Stimulated activated CD8-positive, alpha-beta memory T cell treated with anti-CD3 and anti-CD28 coated beads, Interleukin-7, amount 100 ng/mL, for 4 hours (primary cell): ENCODE data around the gene RASGRP1.

Source experiments
- DNase-seq, 2 donors: peaks; one replicate each; pipeline ENCODE4 v3.0.0-alpha.2; 2020; ENCODE audit warnings: low read depth in 2 of 2

Gene RASGRP1

GRCh38 chr15:38536201-38536676 is 28.4 kb downstream of the RASGRP1 start:
- DNase-seq = no peak

GRCh38 chr15:38535491-38536200 is 29.0 kb downstream of the RASGRP1 start:
- DNase-seq = no peak

DNA sequence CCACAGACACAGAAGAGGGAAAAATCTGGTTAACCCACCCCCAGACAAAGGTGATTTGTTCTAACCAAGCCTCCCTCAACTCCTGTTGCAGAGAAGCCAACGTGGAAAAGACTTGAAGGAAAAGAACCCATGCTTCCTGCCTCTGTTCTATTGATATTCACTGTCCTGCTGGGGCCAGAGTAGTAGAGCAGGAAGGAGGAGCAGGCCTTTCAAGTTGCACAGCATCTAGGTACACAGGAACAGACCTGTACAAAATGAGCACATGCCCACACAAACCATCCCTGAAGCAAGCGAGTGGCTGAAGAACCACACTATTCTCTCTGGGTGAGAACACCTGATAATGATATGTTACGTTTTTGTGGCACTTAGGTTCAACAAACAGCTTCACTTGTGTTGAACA is 29.9 kb downstream of the RASGRP1 start:
- DNase-seq = no peak

- no peak for DNase-seq
Measured at GRCh38 chr15:38533926-38534325, 30.7 kb downstream of the RASGRP1 start.

DNA sequence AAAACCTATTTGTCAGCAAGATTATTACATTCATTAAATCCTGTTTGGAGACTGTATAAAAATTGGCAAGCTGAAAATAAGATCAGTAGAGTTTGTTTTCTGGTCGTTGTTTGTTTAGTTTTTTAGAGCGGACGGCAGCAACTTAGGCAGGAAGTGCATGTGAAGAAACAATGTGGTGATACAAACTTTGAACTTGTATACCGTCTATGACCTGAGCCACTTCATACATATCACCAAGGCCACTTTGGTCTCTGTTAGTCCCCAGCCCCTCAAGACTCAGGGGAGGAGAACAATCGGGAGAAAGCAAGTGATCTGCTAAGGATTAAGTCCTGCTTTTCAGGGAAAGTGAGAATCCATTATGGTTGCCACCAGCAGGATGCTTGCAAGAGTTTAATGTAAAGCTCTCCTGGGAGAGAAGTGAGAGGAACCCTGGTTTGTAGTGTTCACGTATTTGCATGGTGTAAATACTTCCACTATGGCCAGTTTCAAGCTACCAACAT is 31.1 kb downstream of the RASGRP1 start:
- DNase-seq = no peak

- no peak for DNase-seq
Measured at GRCh38 chr15:38532728-38533127, 31.9 kb downstream of the RASGRP1 start.

DNA sequence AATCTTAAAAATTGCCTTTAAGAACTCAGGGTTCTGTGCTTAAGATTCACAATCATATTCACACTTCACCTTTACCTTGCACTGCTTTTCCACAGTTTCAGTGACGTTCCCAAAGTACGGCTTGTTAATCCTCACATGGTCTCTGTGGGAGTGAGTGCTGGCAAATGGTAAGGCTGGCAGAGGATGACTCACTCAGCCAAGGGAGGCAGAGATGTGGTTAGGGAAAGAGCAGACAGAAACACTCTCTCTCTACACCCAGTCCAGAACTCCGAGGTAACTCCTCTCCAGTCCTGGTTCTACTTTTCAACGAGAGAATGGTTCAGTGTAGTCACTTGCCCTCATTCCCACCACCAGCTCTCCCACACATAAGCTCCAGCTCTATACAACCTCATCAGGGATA is 33.1 kb downstream of the RASGRP1 start:
- DNase-seq = no peak

GRCh38 chr15:38530113-38530512 is 34.5 kb downstream of the RASGRP1 start:
- DNase-seq = no peak

DNA sequence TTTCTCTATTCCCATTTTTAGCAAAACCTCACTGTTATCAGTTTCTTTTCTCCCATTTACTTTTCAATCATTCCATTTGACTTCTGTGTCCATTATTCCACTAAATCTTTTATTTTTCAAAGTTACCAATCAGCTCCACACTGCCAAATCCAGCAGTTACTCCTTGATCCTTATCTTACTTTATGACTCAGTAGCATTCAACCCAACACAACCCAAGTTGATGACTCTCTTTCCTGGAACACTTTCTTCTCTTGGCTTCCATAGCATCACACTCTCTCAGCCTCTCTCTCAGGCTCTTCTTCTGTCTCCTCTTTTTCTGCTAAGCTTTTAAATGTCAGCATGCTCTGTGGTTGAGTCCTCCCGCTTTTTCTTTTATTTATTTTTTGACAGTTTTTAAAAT is 36.3 kb downstream of the RASGRP1 start:
- no peak for DNase-seq

- DNase-seq = no peak
Measured at GRCh38 chr15:38526158-38526557, 38.5 kb downstream of the RASGRP1 start.

DNA sequence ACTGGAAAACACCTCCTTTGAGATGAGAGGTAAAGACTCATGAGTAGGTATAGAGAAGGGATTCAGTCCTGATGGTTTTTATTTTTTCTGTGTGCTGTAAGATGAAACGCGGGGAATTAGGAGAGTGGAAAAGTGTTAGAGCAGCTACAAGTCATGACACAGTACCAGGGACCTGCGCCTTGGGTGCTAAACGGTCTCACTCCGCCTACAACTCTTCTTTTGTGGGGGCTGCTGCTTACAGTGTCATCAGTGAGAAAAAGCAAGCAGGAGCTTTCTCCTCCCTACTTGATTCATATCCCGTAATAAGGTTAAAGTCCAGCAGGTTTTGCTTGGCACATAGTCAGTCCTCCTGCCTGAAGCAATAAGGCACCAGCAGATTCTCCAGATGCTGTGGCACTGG is 39.1 kb downstream of the RASGRP1 start:
- DNase-seq = no peak

DNA sequence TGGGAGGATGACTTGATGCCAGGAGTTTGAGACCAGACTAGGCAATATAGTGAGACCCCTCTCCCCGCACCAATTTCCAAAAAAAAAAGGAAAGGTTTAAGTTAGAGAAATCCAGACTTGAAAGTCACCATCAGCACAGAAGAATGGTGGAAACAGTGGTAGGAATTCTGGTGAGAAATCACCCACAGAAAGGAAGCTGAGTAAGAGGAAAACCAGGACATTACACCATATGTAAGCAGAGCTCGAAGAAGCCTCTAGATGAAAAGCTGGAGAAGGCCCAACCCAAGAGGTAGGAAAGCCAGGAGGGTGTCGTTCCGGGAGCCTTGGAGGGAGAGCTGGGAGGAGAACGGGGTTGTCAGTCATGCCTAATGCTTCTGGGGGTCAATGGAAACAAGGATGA is 40.5 kb downstream of the RASGRP1 start:
- DNase-seq = no peak

DNA sequence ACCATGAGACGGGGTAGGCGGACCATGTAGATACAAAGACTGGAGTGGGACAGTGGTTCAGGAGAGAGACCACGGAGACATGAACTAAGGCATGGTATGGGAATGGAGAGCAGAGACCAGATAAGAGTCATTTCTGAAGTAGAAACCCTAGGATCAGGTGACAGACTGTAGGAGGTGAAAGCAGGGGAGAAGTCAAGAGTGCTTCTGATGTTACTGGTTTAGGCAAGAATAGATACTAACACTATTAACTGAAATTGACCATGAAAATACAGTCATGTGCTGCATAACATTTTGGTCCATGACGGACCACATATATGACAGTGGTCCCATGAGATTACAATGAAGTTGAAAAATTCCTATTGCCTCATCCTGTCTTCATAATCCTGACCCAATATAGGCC is 41.7 kb downstream of the RASGRP1 start:
- no peak for DNase-seq

DNA sequence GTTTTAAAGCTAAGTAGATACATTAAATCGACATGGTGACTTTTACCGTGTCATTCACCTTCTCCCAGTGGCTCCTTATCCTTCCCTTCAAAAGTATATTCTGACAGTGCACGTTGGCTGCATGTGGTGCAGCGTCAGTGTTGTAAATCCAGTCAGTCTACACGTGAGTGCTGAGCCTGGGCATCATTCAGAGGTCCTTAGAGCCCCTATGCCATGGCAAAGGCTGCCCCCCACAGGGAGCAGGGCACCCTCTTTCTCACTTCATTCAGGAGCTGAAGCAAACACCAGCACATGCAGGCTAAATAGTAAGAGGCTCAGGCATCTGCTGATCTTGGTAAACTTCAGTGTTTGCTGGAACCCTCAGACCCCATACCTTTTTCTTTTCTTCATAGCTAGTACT is 43.3 kb downstream of the RASGRP1 start:
- DNase-seq = no peak

GRCh38 chr15:38520035-38520434 is 44.6 kb downstream of the RASGRP1 start:
- no peak for DNase-seq

DNA sequence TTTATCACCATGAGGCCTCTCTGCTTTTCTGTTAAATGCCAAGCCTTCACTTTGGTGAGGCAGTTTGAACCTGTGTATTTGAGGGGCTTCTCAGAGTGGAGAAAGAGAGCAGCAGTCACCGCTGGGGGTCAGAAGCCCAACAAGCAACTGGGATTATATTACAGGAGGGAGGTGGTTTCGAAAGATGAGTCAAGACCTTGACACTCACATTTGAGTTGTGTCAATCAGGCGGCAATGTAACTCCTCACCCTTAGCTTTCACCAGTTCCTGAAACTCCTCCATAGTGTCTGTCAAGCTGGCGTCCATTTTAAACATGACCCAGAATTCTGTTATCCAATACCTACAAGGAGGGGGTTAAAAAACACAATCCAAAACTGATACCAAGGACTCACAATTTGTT is 46.5 kb downstream of the RASGRP1 start:
- no peak for DNase-seq

GRCh38 chr15:38517312-38517975 is 47.2 kb downstream of the RASGRP1 start:
- no peak for DNase-seq

GRCh38 chr15:38516626-38517025 is 48.0 kb downstream of the RASGRP1 start:
- no peak for DNase-seq

- DNase-seq = no peak
Measured at GRCh38 chr15:38514601-38515000, 50.0 kb downstream of the RASGRP1 start.

DNA sequence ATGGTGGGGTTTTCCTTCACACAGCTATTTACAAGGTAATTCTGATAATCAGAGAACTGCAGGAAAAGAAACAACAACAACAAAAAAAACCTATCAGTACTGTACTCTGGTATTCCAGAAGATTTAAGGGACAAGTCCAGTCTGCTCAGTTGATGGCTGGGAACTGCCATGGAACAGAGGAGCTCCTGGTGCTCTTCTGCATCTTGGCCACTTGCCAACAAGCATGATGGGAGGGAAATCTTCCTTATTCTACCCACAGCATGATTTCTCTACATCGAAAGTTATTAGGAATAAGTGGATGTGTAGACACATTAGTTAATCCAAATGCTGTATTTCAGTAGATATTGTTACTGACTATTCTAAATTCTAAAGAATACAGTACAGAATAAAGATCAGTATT is 51.7 kb downstream of the RASGRP1 start:
- DNase-seq = no peak

- DNase-seq = no peak
Measured at GRCh38 chr15:38509152-38509551, 55.5 kb downstream of the RASGRP1 start.

DNA sequence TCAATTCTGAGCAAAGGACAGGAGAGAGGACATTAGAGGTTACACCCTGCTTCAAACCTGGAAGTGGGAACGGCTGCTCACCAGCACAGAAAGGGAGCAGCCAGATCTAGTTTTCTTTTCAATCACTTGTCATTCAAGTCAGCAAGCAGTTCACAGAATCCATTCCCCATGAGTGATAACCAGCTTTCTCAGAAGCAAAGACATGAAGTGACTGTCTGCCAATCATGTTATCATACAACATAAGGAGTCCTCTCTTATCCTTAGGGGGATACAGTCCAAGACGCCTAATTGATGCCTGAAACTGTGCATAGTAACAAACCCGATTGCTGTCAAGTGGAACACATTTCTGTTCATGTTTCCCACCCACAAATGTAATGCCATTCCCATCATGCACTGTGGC is 56.0 kb downstream of the RASGRP1 start:
- DNase-seq = no peak

DNA sequence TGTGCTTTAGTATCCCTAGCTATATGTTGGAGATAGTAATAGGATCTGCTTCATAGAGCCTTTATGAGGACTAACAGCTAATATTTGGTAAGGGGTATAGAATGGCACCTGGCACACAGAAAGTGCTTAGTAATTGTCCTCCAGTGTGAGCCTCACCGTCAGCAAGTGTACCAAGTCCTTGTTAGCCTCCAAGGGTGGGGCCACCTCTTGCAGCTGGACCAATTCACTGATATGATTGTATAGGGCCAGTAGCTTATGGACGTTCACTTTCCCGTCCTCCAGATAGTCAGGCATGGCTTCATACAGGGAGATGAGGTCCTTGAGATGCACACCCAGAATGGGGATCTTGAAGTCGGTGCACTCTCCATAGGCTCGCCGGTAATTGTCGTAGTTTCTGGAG is 57.0 kb downstream of the RASGRP1 start:
- DNase-seq = no peak
